Gastroesophageal sphincter (tissue), 2 donors: ENCODE results near the gene RBM17.

Source experiments
- EP300 ChIP-seq: sonication (generic); formaldehyde crosslinking; IDR thresholded peaks from one replicate; pipeline ENCODE4 v1.6.1; 2017; ENCODE audit warnings: antibody characterized with exemption, mild to moderate bottlenecking
- POLR2A ChIP-seq, 2 donors: fragments of 450-650 bp; IDR thresholded peaks; one replicate each; pipeline ENCODE4 v1.6.1; 2017; ENCODE audit warnings: antibody characterized with exemption in 2 of 2, mild to moderate bottlenecking in 2 of 2, moderate library complexity in 1 of 2

GRCh38 chr10:6140965-6141295, 52.1 kb downstream of the RBM17 start:
- TF ChIP-seq EP300 (no peak), POLR2A (IDR thresholded peaks at IDR 0.05) (no peak)
